Liver (tissue), 9 donors: ENCODE data around the gene LRRC45. TPM values are rescaled to one million over a fixed set of nuclear protein-coding genes. Genes with fewer than 3 reads are reported as not detected.

Experiments
- DNase-seq: peaks from one replicate; pipeline ENCODE4 v3.0.0-alpha.2; 2017; ENCODE audit warnings: low spot score
- H3K27ac ChIP-seq, 2 donors: one replicate each; pipeline ENCODE4 v1.7.0; 2013; ENCODE audit warnings: inconsistent platforms in 2 of 2, low read length in 2 of 2, control low read depth in 1 of 2, low read depth in 1 of 2, mild to moderate bottlenecking in 1 of 2
- H3K27me3 ChIP-seq, 4 donors: one replicate each; pipeline versions ENCODE4 v1.6.1 to v1.7.0; 2013; ENCODE audit warnings: low read length in 3 of 4, inconsistent platforms in 1 of 4, mild to moderate bottlenecking in 1 of 4, moderate library complexity in 1 of 4; ENCODE audit not compliant: control insufficient read depth in 4 of 4, insufficient read depth in 4 of 4
- H3K36me3 ChIP-seq, 4 donors: one replicate each; pipeline versions ENCODE4 v1.6.1 to v1.7.0; 2013; ENCODE audit warnings: low read length in 3 of 4, mild to moderate bottlenecking in 3 of 4, low read depth in 1 of 4, moderate library complexity in 1 of 4; ENCODE audit not compliant: control insufficient read depth in 4 of 4, insufficient read depth in 3 of 4
- H3K4me1 ChIP-seq, 4 donors: one replicate each; pipeline versions ENCODE4 v1.6.1 to v1.7.0; 2013; ENCODE audit warnings: low read length in 3 of 4, mild to moderate bottlenecking in 3 of 4, moderate library complexity in 1 of 4; ENCODE audit not compliant: control insufficient read depth in 4 of 4, insufficient read depth in 4 of 4
- H3K4me3 ChIP-seq, 3 donors: one replicate each; pipeline versions ENCODE4 v1.6.1 to v1.7.0; 2013; ENCODE audit warnings: low read length in 3 of 3, control low read depth in 1 of 3, low read depth in 1 of 3, mild to moderate bottlenecking in 1 of 3
- H3K9ac ChIP-seq, 2 donors: one replicate each; pipeline ENCODE4 v1.7.0; 2013; ENCODE audit warnings: low read length in 2 of 2, mild to moderate bottlenecking in 2 of 2, moderate library complexity in 2 of 2, control low read depth in 1 of 2, low read depth in 1 of 2
- H3K9me3 ChIP-seq, 4 donors: one replicate each; pipeline versions ENCODE4 v1.6.1 to v1.7.0; 2013; ENCODE audit warnings: low read length in 3 of 4; ENCODE audit not compliant: control insufficient read depth in 4 of 4
- EGR1 ChIP-seq, 2 donors: IDR thresholded peaks; 2 replicates each; pipeline ENCODE4 v1.6.1; 2016 to 2018; ENCODE audit warnings: antibody characterized with exemption in 2 of 2, low read depth in 2 of 2
- FOXA1 ChIP-seq: IDR thresholded peaks from 2 replicates; pipeline ENCODE4 v1.6.1; 2016; ENCODE audit warnings: antibody characterized with exemption
- FOXA2 ChIP-seq: IDR thresholded peaks from 2 replicates; pipeline ENCODE4 v1.6.1; 2016; ENCODE audit warnings: antibody characterized with exemption
- GABPA ChIP-seq, 2 donors: IDR thresholded peaks in 1 of 2; conservative IDR thresholded peaks in 1 of 2; 2 replicates each; pipeline ENCODE4 v1.6.1; 2016; ENCODE audit warnings: antibody characterized with exemption in 2 of 2, mild to moderate bottlenecking in 1 of 2, moderate library complexity in 1 of 2
- HNF4A ChIP-seq, 2 donors: conservative IDR thresholded peaks; 2 replicates each; pipeline ENCODE4 v1.6.1; 2016; ENCODE audit warnings: antibody characterized with exemption in 2 of 2, mild to moderate bottlenecking in 2 of 2
- HNF4G ChIP-seq: IDR thresholded peaks from 2 replicates; pipeline ENCODE4 v1.6.1; 2016; ENCODE audit warnings: antibody characterized with exemption
- JUND ChIP-seq, 2 donors: IDR thresholded peaks; 2 replicates each; pipeline ENCODE4 v1.6.1; 2016; ENCODE audit warnings: antibody characterized with exemption in 2 of 2
- NR2F2 ChIP-seq: IDR thresholded peaks from 2 replicates; pipeline ENCODE4 v1.6.1; 2016; ENCODE audit warnings: antibody characterized with exemption
- RAD21 ChIP-seq, 2 donors: IDR thresholded peaks; 2 replicates each; pipeline ENCODE4 v1.6.1; 2016; ENCODE audit warnings: antibody characterized with exemption in 2 of 2, mild to moderate bottlenecking in 2 of 2
- RXRA ChIP-seq, 2 donors: IDR thresholded peaks; 2 replicates each; pipeline ENCODE4 v1.6.1; 2017 to 2018; ENCODE audit warnings: antibody characterized with exemption in 2 of 2, mild to moderate bottlenecking in 1 of 2
- SP1 ChIP-seq: IDR thresholded peaks from 2 replicates; pipeline ENCODE4 v1.6.1; 2018; ENCODE audit warnings: antibody characterized with exemption, mild to moderate bottlenecking
- TAF1 ChIP-seq: conservative IDR thresholded peaks from 2 replicates; pipeline ENCODE4 v1.6.1; 2016; ENCODE audit warnings: antibody characterized with exemption, mild to moderate bottlenecking
- YY1 ChIP-seq: IDR thresholded peaks from 2 replicates; pipeline ENCODE4 v1.6.1; 2016; ENCODE audit warnings: antibody characterized with exemption, mild to moderate bottlenecking
- WGBS: extraction: QIAGEN DNeasy Blood & Tissue Kit; methylation state at CpG from one replicate; pipeline ENCODE4 v1.1.7; 2013; 5-methylcytosine and 5-hydroxymethylcytosine counted together
- polyA plus RNA-seq, 2 donors: library from polyadenylated mRNA; stranded (reverse) in 1 of 2; unstranded in 1 of 2; fragments of 200-250 nt in 1 of 2; fragments of >200 nt in 1 of 2; fragmentation: Nextera tagmentation in 1 of 2; extraction: Ambion mirVana in 1 of 2; gene quantifications; one replicate each; pipeline versions ENCODE4 v1.2.1 to v1.2.3, GENCODE V29; 2013 to 2015
- total RNA-seq, 2 donors: library from RNA; depleted of rRNA; stranded (reverse); fragments of >200 nt; gene quantifications; one replicate each; pipeline ENCODE4 v1.2.3, GENCODE V29; 2014
- TF ChIP-seq, protein P1 (sequence below): IDR thresholded peaks from 2 replicates; pipeline ENCODE4 v1.6.1; 2016; ENCODE audit warnings: antibody characterized with exemption
- TF ChIP-seq, protein P2 (sequence below): fragments of 150-350 bp; IDR thresholded peaks from 2 replicates; pipeline ENCODE4 v1.5.1; 2017; ENCODE audit warnings: improper control_type of control experiment, low read depth, low read length; ENCODE audit not compliant: missing input control
- TF ChIP-seq, protein P3 (sequence below): IDR thresholded peaks from 2 replicates; pipeline ENCODE4 v1.6.1; 2016; ENCODE audit warnings: antibody characterized with exemption
- TF ChIP-seq, protein P4 (sequence below): IDR thresholded peaks from 2 replicates; pipeline ENCODE4 v1.6.1; 2016; ENCODE audit warnings: antibody characterized with exemption, mild to moderate bottlenecking
- TF ChIP-seq, protein P5 (sequence below): IDR thresholded peaks from 2 replicates; pipeline ENCODE4 v1.6.1; 2016; ENCODE audit warnings: antibody characterized with exemption
- donor health status: healthy.
- donor health status: healthy.
- donor health status: healthy.
- donor health status: healthy.
- donor health status: healthy.

The LRRC45 gene
- total and polyA plus RNA-seq, 4 donors: 4.0 to 14.1 (median 7.0) TPM

DNA sequence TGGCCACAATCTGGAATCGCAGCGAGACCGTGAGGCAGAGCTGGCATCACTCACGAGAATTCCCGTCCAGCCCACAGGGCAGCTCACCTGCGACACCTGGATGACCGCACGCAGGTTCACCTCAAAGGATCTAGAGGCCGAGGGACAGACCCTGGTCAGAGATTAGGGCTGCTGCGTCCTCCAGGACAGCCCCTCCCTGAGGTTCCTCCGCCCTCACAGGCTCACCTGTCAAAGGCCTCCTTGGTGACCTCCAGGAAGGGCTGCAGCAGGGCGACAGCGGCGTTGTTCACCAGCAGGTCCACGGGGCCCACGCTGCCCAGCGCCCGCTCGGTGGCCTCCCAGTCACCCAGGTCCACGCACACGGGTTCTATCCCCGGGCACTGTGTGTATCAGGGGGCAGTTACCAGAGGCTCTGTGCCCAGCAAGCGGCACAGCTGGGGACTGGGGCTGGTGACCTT, 13.6 kb downstream of the LRRC45 start:
- TF ChIP-seq HNF4A (conservative IDR thresholded peaks at IDR 0.05) (no peak), RXRA (IDR thresholded peaks at IDR 0.05) (peak in 1 of 2 donors; percentile 10)
- H3K27me3 ChIP-seq: no peaks in the 10 kb centered on the region
- peak overlapping the region; percentile 90 to 99 for H3K27ac ChIP-seq
- peak overlapping the region; percentile 40 to 90 (median 70) for H3K4me3 ChIP-seq
- WGBS: 13% methylated on average over 23 of the region's 23 CpGs
- no peaks in the 10 kb centered on the region for H3K9me3 ChIP-seq
- H3K36me3 ChIP-seq: peaks cover 0 to 5% (median 1%) of the 10 kb centered on the region in 4 donors
- DNase-seq: no peak
- peak overlapping the region; percentile 70 to 96 for H3K9ac ChIP-seq
- peaks cover 18 to 67% (median 44%) of the 10 kb centered on the region in 4 donors for H3K4me1 ChIP-seq

DNA sequence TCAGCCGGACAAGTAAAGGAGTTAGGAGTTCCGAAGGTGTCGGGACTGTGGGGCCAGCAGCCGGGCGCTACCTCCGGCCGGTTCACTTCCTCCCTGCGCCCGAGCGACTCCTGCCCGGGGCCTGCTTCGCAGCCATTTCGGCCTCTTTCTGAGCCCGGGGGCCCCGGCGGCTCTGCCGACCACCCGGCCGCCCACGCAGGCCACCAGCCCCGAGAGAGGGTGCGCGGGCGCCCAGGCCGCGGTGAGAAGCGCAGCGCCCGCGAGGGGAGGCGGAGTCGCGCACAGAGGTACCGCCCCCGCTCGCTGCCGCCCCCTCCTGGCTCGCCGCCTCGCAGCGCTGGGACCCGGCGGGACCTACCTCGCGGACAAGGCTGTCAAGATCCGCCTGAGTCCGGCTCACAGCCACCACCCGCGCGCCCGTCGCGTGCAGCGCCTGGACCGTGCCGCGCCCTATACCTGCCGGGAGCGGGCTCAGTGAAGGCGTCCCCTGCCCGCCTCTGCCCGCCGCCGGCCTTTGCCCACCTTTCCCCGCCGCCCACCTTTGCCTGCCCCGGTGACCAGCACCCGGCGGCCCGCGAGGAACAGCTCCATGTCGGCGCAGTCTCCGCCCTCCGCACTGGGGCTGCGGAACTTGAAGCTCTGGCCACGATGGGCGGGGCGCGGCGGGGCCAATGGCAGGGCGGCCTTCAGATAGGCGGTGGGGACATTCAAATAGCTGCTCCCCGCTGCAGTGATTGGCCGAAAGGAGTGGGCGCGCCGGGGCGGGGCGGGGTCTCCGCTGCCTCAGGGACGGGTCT, 14.2 kb downstream of the LRRC45 start, which contains the start of gene DCXR:
TSS of gene DCXR (minus strand) at position 606 of the 797 bp plus-strand sequence. CDS start at position 591, 15 bp downstream.
- H3K36me3 ChIP-seq: peaks cover 0 to 5% (median 1%) of the 10 kb centered on the region in 4 donors
- H3K27ac ChIP-seq: peak within 1 kb of the TSS; percentile 90 to 99
- WGBS: under 1% methylated on average over 92 of the region's 92 CpGs
- peak within 1 kb of the TSS; percentile 40 to 90 (median 70) for H3K4me3 ChIP-seq
- H3K4me1 ChIP-seq: peaks cover 16 to 64% (median 40%) of the 10 kb centered on the region in 4 donors
- H3K9ac ChIP-seq: peak within 1 kb of the TSS; percentile 70 to 96
- H3K27me3 ChIP-seq: no peaks in the 10 kb centered on the region
- H3K9me3 ChIP-seq: no peaks in the 10 kb centered on the region
- TF ChIP-seq EGR1 (IDR thresholded peaks at IDR 0.05; ENCODE audit: low read depth in 2 of 2): peak in 1 of 2 donors; percentile 81
- TF ChIP-seq, protein P1, sequence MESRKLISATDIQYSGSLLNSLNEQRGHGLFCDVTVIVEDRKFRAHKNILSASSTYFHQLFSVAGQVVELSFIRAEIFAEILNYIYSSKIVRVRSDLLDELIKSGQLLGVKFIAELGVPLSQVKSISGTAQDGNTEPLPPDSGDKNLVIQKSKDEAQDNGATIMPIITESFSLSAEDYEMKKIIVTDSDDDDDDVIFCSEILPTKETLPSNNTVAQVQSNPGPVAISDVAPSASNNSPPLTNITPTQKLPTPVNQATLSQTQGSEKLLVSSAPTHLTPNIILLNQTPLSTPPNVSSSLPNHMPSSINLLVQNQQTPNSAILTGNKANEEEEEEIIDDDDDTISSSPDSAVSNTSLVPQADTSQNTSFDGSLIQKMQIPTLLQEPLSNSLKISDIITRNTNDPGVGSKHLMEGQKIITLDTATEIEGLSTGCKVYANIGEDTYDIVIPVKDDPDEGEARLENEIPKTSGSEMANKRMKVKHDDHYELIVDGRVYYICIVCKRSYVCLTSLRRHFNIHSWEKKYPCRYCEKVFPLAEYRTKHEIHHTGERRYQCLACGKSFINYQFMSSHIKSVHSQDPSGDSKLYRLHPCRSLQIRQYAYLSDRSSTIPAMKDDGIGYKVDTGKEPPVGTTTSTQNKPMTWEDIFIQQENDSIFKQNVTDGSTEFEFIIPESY: no peak
- TF ChIP-seq, protein P2, sequence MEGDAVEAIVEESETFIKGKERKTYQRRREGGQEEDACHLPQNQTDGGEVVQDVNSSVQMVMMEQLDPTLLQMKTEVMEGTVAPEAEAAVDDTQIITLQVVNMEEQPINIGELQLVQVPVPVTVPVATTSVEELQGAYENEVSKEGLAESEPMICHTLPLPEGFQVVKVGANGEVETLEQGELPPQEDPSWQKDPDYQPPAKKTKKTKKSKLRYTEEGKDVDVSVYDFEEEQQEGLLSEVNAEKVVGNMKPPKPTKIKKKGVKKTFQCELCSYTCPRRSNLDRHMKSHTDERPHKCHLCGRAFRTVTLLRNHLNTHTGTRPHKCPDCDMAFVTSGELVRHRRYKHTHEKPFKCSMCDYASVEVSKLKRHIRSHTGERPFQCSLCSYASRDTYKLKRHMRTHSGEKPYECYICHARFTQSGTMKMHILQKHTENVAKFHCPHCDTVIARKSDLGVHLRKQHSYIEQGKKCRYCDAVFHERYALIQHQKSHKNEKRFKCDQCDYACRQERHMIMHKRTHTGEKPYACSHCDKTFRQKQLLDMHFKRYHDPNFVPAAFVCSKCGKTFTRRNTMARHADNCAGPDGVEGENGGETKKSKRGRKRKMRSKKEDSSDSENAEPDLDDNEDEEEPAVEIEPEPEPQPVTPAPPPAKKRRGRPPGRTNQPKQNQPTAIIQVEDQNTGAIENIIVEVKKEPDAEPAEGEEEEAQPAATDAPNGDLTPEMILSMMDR: peak; percentile 68
- no peak for TF ChIP-seq YY1
- peak in 1 of 2 donors; percentile 35 for TF ChIP-seq RAD21 (IDR thresholded peaks at IDR 0.05)
- no peak for TF ChIP-seq RXRA (IDR thresholded peaks at IDR 0.05)
- TF ChIP-seq FOXA1: peak; percentile 11
- peak in 1 of 2 donors; percentile 52 for TF ChIP-seq GABPA (IDR thresholded peaks at IDR 0.05 in 1 of 2, conservative IDR thresholded peaks at IDR 0.05 in 1 of 2)
- no peak for TF ChIP-seq TAF1
- no peak for TF ChIP-seq HNF4G
- TF ChIP-seq, protein P3, sequence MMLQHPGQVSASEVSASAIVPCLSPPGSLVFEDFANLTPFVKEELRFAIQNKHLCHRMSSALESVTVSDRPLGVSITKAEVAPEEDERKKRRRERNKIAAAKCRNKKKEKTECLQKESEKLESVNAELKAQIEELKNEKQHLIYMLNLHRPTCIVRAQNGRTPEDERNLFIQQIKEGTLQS: no peak
- no peak for TF ChIP-seq NR2F2
- TF ChIP-seq, protein P4, sequence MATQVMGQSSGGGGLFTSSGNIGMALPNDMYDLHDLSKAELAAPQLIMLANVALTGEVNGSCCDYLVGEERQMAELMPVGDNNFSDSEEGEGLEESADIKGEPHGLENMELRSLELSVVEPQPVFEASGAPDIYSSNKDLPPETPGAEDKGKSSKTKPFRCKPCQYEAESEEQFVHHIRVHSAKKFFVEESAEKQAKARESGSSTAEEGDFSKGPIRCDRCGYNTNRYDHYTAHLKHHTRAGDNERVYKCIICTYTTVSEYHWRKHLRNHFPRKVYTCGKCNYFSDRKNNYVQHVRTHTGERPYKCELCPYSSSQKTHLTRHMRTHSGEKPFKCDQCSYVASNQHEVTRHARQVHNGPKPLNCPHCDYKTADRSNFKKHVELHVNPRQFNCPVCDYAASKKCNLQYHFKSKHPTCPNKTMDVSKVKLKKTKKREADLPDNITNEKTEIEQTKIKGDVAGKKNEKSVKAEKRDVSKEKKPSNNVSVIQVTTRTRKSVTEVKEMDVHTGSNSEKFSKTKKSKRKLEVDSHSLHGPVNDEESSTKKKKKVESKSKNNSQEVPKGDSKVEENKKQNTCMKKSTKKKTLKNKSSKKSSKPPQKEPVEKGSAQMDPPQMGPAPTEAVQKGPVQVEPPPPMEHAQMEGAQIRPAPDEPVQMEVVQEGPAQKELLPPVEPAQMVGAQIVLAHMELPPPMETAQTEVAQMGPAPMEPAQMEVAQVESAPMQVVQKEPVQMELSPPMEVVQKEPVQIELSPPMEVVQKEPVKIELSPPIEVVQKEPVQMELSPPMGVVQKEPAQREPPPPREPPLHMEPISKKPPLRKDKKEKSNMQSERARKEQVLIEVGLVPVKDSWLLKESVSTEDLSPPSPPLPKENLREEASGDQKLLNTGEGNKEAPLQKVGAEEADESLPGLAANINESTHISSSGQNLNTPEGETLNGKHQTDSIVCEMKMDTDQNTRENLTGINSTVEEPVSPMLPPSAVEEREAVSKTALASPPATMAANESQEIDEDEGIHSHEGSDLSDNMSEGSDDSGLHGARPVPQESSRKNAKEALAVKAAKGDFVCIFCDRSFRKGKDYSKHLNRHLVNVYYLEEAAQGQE: peak; percentile 50
- no peak for TF ChIP-seq FOXA2
- TF ChIP-seq, protein P5, sequence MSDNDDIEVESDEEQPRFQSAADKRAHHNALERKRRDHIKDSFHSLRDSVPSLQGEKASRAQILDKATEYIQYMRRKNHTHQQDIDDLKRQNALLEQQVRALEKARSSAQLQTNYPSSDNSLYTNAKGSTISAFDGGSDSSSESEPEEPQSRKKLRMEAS: no peak
- TF ChIP-seq HNF4A (conservative IDR thresholded peaks at IDR 0.05): no peak
- TF ChIP-seq JUND (IDR thresholded peaks at IDR 0.05): no peak
- peak; percentile 95 for TF ChIP-seq SP1
- DNase-seq: peak; percentile 97
